GM19395 (cell line): Measurements from ENCODE around the gene RNF34.

Experiments used
- ATAC-seq: cut with Tn5 transposase; IDR thresholded peaks from one replicate; pipeline ENCODE4 v1.9.1; 2021; ENCODE audit warnings: mild to moderate bottlenecking, moderate library complexity; ENCODE audit not compliant: unreplicated experiment

RNF34 gene

DNA sequence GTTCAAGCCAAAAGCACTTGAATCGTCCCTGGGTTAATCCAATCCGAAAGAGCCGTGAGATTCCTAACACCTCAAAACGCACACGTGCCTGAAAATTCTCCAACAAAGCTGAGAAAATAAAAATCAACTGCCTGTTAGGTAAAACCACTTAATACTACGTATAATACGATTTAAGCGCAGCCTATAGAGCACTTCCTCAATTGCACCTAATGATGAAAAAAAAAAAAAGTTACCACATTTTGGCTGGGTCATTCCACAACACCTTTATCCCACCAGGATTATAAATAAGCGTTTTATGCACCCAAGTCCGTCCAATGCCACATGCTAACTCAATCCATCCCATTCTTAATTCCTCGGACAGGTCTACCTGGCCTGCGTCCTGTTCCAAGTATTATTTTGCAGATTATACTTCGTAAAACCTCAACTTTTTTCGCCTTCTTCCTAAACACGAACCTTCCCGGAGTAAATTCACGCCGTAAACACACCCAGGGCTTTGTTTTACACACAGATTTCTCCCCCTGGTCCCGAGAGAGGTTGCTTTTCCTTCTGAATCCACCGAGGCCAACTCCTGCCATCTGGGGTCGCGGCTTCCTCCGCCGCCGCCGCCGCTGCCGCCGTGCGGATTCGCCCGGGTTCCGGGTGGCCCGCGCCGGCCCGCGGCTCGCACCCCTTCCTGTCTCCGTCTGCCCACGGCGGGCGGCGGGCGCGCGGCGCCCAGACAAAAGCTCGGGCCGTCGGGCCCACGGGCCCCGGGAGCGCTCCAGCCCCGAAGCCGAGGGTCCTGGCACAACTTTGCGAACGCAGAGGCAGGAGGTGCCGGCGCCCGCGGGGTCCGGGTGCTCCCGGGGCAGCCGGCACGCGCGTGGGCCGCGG lies 66.2 kb downstream of the RNF34 start:
- peak; percentile 4 for ATAC-seq

DNA sequence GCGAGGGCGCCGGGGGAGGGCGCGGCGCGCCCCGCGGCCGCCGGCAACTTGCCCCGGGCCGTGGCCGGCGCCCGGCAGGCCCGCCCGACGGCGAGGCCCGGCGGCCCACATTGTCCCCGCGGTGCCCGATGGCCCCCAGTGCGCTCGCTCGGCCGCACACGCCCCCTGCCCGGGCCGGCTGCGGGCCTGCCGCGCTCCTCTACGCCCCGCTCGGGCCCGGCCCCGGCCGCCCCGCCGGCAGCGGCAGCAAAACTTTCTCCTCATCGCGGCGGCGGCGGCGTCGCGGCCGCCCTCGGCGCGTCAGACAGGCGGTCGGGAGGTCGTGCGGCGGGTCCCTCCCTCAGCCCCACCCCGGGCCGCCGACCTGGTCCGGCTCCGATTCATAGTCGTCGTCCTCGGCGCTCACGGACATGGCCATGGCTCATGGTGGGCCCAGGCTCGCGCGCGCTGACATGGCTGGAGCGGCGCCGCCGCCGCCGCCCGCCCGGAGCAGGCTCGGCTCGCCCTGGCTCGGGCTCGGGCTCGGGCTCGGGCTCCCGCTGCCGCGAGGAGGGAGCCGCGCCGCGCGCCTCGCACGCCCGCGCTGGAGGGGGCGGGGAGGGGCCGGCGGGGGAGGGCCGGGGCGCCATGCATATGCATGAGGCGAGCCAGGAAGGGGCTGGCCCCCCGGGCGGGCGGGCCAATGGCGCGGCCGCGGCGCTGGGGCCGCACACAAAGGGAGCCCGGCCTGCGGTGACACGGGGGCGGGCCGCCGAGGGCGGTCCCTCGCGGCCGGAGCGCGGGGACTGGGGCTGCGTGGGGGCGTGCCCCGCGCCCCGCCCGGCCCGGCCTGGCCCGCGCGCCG lies 67.1 kb downstream of the RNF34 start:
- peak; percentile 83 for ATAC-seq

DNA sequence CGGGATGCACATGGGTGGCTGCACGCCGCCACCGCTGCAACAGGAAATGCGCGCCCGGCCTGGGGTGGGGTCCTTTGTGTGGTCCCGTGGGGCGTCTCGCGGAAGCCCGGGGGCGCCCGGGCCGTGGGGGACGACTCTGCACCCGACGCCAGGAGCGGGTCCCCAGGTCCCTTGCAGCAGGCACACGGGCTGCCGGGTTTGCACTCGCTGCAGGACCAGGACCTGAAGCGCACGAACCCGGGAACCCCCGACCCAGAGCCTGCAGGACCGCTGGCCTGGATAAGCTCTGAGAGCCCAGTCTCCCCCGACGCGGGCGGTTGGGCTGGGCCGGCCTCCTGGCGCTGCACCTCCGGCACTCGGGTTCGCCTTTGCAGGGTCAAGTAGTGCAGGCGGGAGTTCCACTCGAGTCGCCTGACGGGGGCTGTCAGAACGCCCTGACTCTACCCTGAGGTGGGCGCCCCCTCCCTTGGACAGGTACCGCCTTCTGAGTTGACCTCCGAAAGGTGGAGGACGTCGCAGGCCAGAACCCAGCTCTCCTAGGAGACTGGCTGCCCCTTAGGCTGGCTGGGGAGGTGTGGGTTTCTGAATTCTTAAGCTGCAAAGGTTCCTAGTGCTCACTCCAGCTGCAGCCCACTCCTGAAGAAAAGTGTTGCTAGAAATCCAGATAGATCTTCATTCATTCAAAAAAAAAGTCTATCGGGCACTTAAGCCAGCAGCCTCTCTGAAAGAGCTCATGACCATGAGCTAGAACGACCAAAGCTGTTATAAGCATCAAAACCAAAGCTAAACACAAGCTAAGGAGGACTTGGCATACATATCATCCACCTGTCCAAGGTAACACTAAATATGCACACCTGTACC lies 68.0 kb downstream of the RNF34 start:
- ATAC-seq: no peak

GRCh38 chr12:121468499-121468801 lies 68.5 kb downstream of the RNF34 start:
- no peak for ATAC-seq

GRCh38 chr12:121470751-121471150 lies 70.8 kb downstream of the RNF34 start:
- no peak for ATAC-seq

DNA sequence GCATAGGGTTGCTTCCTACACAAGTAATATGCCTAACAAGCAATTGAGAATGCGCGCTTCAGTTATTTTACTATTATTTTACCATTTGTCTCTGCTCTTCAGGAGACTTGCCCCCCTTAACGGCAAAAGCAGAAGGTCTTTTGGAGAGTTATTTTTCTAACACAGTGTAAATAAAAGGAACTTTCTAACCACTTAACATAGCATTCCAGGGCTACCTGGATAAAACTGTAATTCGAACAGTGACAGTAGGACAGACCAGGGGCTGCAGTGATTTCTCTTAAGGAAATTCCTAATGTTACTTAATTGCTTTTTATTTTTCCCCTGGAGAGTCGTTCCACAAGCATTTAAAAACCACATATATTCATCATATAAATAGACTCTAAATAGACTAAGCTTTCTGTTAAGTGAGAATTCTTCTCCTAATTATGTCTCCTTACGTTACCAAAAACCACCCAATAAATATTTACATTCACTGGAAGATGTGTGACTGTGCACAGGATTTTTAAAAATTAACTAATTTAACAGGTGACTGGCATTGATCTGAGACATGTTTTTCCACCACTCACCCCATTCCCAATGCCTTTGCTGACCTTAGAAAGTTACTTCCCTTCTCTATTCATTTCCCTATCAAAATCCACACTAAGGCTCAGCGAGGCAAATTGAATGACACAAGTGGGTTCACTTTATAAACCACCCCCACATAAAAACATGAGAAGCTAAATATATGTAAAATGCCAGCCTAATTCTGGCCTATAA lies 72.4 kb downstream of the RNF34 start:
- ATAC-seq: no peak
